WERI-Rb-1 (cell line): Measurements from ENCODE around the gene SLC35D2.
"Not testable (repeated sequence)": the region's sequence is repeated elsewhere in the genome, so short reads cannot be mapped to it uniquely, and the experiment has no call there.

ENCODE experiments used
- DNase-seq: peaks from one replicate; pipeline ENCODE4 v3.0.0-alpha.2; 2020
- H3K27ac ChIP-seq: fragments of 250-450 bp; sonication (Bioruptor Pico); 2 replicates; pipeline ENCODE4 v1.5.1; 2020; ENCODE audit warnings: mild to moderate bottlenecking, moderate library complexity
- H3K27me3 ChIP-seq: fragments of 250-450 bp; sonication (Bioruptor Pico); 2 replicates; pipeline ENCODE4 v1.5.1; 2021; ENCODE audit warnings: mild to moderate bottlenecking, low read depth, moderate library complexity; ENCODE audit not compliant: insufficient read depth, severe bottlenecking
- H3K36me3 ChIP-seq: fragments of 250-450 bp; sonication (Bioruptor Pico); 2 replicates; pipeline ENCODE4 v1.5.1; 2020; ENCODE audit warnings: mild to moderate bottlenecking, moderate library complexity
- H3K4me3 ChIP-seq: 2 replicates; pipeline ENCODE4 v1.5.1; 2011; ENCODE audit warnings: low read depth, mild to moderate bottlenecking, control low read depth, low read length
- H3K9me3 ChIP-seq: fragments of 250-450 bp; sonication (Bioruptor Pico); 2 replicates; pipeline ENCODE4 v1.5.1; 2021; ENCODE audit warnings: mild to moderate bottlenecking, moderate library complexity; ENCODE audit not compliant: severe bottlenecking
- TF ChIP-seq, protein P1 (sequence below): IDR thresholded peaks from 2 replicates; pipeline ENCODE4 v1.5.1; 2011; ENCODE audit warnings: low read depth, mild to moderate bottlenecking, control low read depth, inconsistent platforms, low read length

Gene SLC35D2

DNA sequence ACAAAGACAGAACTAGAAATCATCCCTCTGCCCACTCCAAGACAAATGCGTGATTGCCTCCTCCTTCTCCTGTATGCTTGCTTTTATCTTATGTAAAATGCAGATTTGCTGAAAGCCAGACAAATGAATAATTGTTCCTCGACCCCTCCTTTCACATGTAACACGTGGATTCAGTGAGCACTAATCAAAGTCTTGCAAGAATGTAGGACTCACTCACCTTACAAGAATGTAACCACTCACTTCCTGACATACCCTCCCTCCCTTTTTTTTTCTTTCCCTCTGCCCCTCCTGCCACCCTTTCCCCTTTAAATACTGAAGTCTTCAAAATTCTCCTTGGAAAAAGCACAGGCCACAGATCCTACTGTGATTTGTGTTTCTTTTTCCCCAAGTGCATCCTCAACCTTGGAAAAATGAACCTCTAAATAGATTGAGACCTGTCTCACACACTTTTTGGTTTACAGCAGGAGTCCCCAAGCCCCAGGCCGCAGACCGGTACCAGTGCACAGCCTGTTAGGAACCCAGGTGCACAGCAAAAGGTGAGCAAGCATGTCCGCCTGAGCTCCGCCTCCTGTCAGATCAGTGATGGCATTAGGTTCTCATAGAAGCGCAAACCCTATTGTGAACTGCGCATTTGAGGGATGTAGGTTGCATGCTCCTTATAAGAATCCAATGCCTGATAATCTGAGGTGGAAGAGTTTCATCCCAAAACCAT lies 52.1 kb downstream of the SLC35D2 start:
- DNase-seq: no peak
- Histone ChIP-seq H3K9me3 (no peaks in the 10 kb centered on the region), H3K4me3 (no peak overlapping the region), H3K27ac (no peak overlapping the region), H3K36me3 (no peaks in the 10 kb centered on the region), H3K27me3 (no peaks in the 10 kb centered on the region)
- TF ChIP-seq, protein P1, sequence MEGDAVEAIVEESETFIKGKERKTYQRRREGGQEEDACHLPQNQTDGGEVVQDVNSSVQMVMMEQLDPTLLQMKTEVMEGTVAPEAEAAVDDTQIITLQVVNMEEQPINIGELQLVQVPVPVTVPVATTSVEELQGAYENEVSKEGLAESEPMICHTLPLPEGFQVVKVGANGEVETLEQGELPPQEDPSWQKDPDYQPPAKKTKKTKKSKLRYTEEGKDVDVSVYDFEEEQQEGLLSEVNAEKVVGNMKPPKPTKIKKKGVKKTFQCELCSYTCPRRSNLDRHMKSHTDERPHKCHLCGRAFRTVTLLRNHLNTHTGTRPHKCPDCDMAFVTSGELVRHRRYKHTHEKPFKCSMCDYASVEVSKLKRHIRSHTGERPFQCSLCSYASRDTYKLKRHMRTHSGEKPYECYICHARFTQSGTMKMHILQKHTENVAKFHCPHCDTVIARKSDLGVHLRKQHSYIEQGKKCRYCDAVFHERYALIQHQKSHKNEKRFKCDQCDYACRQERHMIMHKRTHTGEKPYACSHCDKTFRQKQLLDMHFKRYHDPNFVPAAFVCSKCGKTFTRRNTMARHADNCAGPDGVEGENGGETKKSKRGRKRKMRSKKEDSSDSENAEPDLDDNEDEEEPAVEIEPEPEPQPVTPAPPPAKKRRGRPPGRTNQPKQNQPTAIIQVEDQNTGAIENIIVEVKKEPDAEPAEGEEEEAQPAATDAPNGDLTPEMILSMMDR: no peak

DNA sequence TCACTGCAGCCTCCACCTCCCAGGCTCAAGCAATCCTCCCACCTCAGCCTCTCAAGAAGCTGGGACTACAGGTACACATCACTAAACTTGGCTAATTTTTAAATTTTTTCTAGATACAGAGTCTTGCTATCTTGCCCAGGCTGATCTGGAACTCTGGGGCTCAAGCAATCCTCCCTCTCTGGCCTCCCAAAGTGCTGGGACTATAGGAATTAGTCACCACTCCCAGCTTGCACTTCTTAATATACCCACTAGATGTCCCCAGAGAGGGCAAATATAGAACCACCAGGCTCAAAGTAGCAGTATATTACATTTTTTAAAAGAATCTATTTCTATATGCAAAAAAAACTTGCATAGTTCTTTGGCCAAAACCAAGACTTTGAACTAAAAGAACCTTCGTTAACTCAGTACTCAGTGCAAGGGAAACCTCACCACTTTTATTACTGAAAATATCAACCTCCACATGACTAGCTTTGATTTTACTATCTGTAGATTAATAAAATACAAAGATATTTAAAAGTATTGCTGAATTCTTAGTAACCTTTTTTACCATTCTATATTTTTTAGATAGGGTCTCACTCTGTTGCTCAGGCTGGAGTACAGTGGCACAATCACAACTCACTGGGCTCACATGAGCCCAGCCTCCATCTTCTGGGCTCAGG lies 55.7 kb downstream of the SLC35D2 start:
- Histone ChIP-seq H3K27ac (no peak overlapping the region), H3K27me3 (no peaks in the 10 kb centered on the region), H3K9me3 (no peaks in the 10 kb centered on the region), H3K36me3 (no peaks in the 10 kb centered on the region), H3K4me3 (no peak overlapping the region)
- TF ChIP-seq, protein P1: peak; percentile 56
- peak; percentile 46 for DNase-seq

DNA sequence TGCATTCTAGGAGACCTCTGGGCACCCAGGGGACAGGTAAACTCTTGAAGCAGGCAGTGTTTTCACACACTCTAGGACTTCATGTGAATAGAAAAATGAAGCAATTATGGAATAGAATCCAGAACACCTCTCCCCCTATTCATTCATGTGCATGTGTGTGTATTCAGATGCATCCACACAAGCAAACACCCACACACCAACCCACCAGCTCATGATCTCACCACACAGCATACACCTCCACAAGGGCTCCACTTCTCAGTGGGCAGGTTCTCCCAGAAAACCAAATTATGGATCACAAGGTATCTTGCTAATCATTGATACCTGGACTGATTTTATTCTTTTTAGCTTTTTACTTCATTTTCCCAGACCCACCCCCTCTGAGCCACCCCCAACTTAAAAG lies 60.3 kb downstream of the SLC35D2 start:
- no peaks in the 10 kb centered on the region for H3K36me3 ChIP-seq
- TF ChIP-seq, protein P1: no peak
- no peaks in the 10 kb centered on the region for H3K27me3 ChIP-seq
- H3K27ac ChIP-seq: 0 out of 2 replicates have a peak overlapping the region, but pooled peaks have one; percentile 32
- no peak for DNase-seq
- no peaks in the 10 kb centered on the region for H3K9me3 ChIP-seq
- H3K4me3 ChIP-seq: no peak overlapping the region

DNA sequence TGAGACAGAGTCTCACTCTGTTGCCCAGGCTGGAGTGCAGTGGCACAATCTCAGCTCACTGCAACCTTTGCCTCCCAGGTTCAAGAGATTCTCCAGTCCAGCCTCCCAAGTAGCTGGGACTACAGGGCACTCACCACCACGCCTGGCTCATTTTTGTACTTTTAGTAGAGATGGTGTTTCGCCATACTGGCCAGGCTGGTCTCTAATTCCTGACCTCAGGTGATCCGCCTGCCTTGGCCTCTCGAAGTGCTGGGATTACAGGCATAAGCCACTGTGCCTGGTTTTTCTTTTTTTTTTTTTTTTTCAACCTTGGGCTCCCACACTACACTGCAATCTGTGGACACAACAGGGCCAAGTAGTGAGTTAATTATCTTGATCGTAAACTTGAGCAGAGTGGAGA lies 60.8 kb downstream of the SLC35D2 start:
- not testable (repeated sequence) for H3K4me3 ChIP-seq, H3K9me3 ChIP-seq, H3K27me3 ChIP-seq, H3K36me3 ChIP-seq
- peak; percentile 72 for DNase-seq
- 0 out of 2 replicates have a peak overlapping the region, but pooled peaks have one; percentile 32 for H3K27ac ChIP-seq

DNA sequence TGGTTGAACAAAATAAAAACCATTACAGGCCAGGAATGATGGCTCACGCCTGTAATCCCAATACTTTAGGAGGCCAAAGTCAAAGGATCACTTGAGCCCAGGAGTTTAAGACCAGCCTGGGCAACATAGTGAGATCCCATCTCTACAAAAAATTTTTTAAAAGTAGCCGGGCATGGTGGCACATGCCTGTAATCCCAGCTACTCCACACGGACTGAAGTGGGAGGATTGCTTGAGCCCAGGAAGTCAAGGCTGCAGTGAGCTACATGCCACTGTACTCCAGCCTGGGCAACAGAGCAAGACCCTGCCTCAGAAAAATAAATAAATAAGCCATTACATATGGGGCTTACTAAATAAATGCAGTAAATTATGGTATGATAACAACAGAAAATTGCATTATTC lies 61.3 kb downstream of the SLC35D2 start:
- not testable (repeated sequence) for H3K4me3 ChIP-seq, H3K27me3 ChIP-seq, H3K27ac ChIP-seq, H3K36me3 ChIP-seq, DNase-seq, H3K9me3 ChIP-seq

DNA sequence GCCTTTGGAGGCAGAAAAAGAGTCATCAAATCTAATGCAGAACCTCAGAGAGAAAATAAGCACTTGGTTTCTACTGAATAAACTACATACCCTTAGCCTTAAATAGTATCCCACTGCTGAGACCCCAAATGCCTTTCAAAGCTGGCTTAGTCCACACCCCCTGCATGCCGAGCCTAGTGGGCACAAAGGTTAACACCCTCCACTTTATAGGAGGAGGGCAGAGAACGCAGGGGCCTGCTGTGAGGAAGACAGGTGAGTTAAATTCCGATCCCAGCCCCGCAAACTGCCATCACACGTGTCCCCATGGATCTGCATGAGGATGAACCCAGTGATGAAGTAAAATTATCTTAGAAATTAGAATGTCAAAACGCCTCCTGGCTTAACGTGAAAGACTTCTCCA lies 62.0 kb downstream of the SLC35D2 start:
- TF ChIP-seq, protein P1: no peak
- DNase-seq: no peak
- Histone ChIP-seq H3K36me3 (no peaks in the 10 kb centered on the region), H3K27me3 (no peaks in the 10 kb centered on the region), H3K27ac (no peak overlapping the region), H3K4me3 (no peak overlapping the region), H3K9me3 (no peaks in the 10 kb centered on the region)
